OCI-LY7 (cell line): ENCODE measurements around the gene EIF4G3. TPM values are rescaled to one million over a fixed set of nuclear protein-coding genes. Genes with fewer than 3 reads are reported as not detected.
"Not testable (repeated sequence)": the region's sequence is repeated elsewhere in the genome, so short reads cannot be mapped to it uniquely, and the experiment has no call there.

Experiments
- BruUV-seq: library from RNA; stranded (reverse); fragments of 400-500 nt; replicated peaks from 2 replicates; lab custom pipeline; 2021; lab: Mats Ljungman, UMichigan
- CTCF ChIA-PET: fragments of 300-600 bp; sonication (Branson Sonifier 250); formaldehyde crosslinking; loops from one replicate; lab custom pipeline; 2022; ENCODE audit warnings: antibody characterized with exemption; ENCODE audit not compliant: unreplicated experiment; lab: Charles Lee
- POLR2A ChIA-PET: fragments of 300-600 bp; sonication (Branson Sonifier 250); formaldehyde crosslinking; loops from one replicate; lab custom pipeline; 2022; ENCODE audit warnings: antibody characterized with exemption; lab: Charles Lee
- DNase-seq: peaks from one replicate; pipeline ENCODE4 v3.0.0-alpha.2; 2015; ENCODE audit warnings: low spot score
- H2AFZ ChIP-seq: fragments of 200-600 bp; sonication (generic), shearing (Covaris generic); 2 replicates; pipeline ENCODE4 v1.6.1; 2014; ENCODE audit warnings: mild to moderate bottlenecking, antibody characterized with exemption, low read length, moderate library complexity
- H3K27ac ChIP-seq: fragments of 200-600 bp; sonication (generic); 2 replicates; pipeline ENCODE4 v1.5.1; 2014; ENCODE audit warnings: mixed run types, low read depth, mild to moderate bottlenecking, moderate library complexity, low read length, inconsistent platforms; ENCODE audit not compliant: poor library complexity, severe bottlenecking
- H3K36me3 ChIP-seq: fragments of 200-600 bp; sonication (generic); 2 replicates; pipeline ENCODE4 v1.6.1; 2014; ENCODE audit warnings: mild to moderate bottlenecking, antibody characterized with exemption, low read length, moderate library complexity, mixed read lengths; ENCODE audit not compliant: insufficient read depth
- H3K4me1 ChIP-seq: fragments of 200-600 bp; sonication (generic); 2 replicates; pipeline ENCODE4 v1.5.1; 2014; ENCODE audit warnings: mild to moderate bottlenecking, low read length; ENCODE audit not compliant: insufficient read depth, poor library complexity, severe bottlenecking
- H3K4me2 ChIP-seq: fragments of 200-600 bp; sonication (generic); 2 replicates; pipeline ENCODE4 v1.6.1; 2014; ENCODE audit warnings: mild to moderate bottlenecking, low read length
- H3K4me3 ChIP-seq: fragments of 200-600 bp; sonication (generic); 2 replicates; pipeline ENCODE4 v1.5.1; 2014; ENCODE audit warnings: mild to moderate bottlenecking, low read depth, low read length; ENCODE audit not compliant: poor library complexity, severe bottlenecking
- H3K79me2 ChIP-seq: fragments of 200-600 bp; sonication (generic); 2 replicates; pipeline ENCODE4 v1.6.1; 2016; ENCODE audit warnings: low read depth, mild to moderate bottlenecking, low read length, moderate library complexity, mixed read lengths; ENCODE audit not compliant: insufficient read depth
- H3K9me2 ChIP-seq: fragments of 200-600 bp; sonication (generic); 2 replicates; pipeline ENCODE4 v1.6.1; 2016; ENCODE audit warnings: mild to moderate bottlenecking, low read length, mixed read lengths; ENCODE audit not compliant: insufficient read depth
- H3K9me3 ChIP-seq: fragments of 200-600 bp; sonication (generic); 2 replicates; pipeline ENCODE4 v1.6.1; 2014; ENCODE audit warnings: mild to moderate bottlenecking, mixed run types, low read length, mixed read lengths
- H4K20me1 ChIP-seq: fragments of 200-600 bp; sonication (generic); 2 replicates; pipeline ENCODE4 v1.6.1; 2014; ENCODE audit warnings: mild to moderate bottlenecking, antibody characterized with exemption, low read length, moderate library complexity, mixed read lengths; ENCODE audit not compliant: insufficient read depth
- EZH2phosphoT487 ChIP-seq: fragments of 200-600 bp; sonication (generic); IDR thresholded peaks from 2 replicates; pipeline ENCODE4 v1.6.1; 2018; ENCODE audit warnings: low read depth, borderline replicate concordance, mild to moderate bottlenecking, mixed run types, antibody characterized with exemption, low read length, moderate library complexity, mixed read lengths
- intact Hi-C: fragments of 100-400 bp; cut with micrococcal nuclease; formaldehyde crosslinking; loops from one replicate; pipeline ENCODE4 v1.10.0; 2022; ENCODE audit not compliant: unreplicated experiment
- total RNA-seq, 2 experiments: library from RNA; depleted of rRNA in 1 of 2; stranded (reverse); fragments of >200 nt in 1 of 2; shearing (Covaris generic) in 1 of 2; gene quantifications; 2 replicates each; pipeline ENCODE4 v1.2.3, GENCODE V29; 2014 to 2022
- TF ChIP-seq, protein P1 (sequence below): fragments of 200-600 bp; sonication (generic); conservative IDR thresholded peaks from 2 replicates; pipeline ENCODE4 v1.5.1; 2014; ENCODE audit warnings: mild to moderate bottlenecking, antibody characterized with exemption, low read length, moderate library complexity, mixed read lengths

EIF4G3 gene
- total RNA-seq, 2 experiments from 2014 or later = 28.5 to 62.1 TPM

DNA sequence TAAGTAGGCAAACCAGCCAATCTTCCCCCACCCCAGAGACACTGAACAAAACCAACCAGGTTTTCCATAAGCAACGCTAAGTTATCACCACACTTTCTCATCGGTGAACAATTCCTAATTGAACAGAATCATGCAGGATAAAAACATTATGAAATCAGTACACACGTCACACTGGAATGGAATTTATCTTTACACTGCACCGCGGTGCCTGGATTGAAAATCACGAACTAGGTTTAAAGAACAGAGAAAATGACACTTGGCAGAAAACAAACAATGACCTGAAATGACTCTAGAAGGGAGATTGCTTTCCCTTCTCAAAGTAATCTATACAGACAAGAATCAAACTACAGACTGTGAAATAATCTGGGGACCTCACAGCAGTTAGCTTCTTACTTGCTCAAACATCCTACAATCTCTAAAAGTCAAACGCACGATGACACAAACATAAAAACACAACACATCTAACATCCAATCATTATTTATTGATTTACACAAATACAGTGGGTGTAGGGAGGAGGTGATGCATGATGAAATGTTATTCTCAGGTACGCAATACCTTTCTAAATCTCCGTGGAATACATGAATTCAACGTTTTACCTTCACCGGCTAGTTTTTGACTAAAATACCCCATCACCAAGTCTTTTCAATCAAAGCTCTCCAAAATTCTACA is 1.9 kb downstream of the EIF4G3 start:
- H3K9me2 ChIP-seq = no peaks in the 10 kb centered on the region
- H4K20me1 ChIP-seq = peaks cover 24% of the 10 kb centered on the region
- no peak overlapping the region for H2AFZ ChIP-seq
- TF ChIP-seq, protein P1, sequence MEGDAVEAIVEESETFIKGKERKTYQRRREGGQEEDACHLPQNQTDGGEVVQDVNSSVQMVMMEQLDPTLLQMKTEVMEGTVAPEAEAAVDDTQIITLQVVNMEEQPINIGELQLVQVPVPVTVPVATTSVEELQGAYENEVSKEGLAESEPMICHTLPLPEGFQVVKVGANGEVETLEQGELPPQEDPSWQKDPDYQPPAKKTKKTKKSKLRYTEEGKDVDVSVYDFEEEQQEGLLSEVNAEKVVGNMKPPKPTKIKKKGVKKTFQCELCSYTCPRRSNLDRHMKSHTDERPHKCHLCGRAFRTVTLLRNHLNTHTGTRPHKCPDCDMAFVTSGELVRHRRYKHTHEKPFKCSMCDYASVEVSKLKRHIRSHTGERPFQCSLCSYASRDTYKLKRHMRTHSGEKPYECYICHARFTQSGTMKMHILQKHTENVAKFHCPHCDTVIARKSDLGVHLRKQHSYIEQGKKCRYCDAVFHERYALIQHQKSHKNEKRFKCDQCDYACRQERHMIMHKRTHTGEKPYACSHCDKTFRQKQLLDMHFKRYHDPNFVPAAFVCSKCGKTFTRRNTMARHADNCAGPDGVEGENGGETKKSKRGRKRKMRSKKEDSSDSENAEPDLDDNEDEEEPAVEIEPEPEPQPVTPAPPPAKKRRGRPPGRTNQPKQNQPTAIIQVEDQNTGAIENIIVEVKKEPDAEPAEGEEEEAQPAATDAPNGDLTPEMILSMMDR = no peak
- TF ChIP-seq EZH2phosphoT487 = no peak
- BruUV-seq = no TSS peak
- POLR2A ChIA-PET = interaction anchor here (0.7 to 0.9 kb wide), 2 partner anchors 9 to 1079 kb away, joined by 3 read pairs; no protein-coding TSS in a partner anchor
- CTCF ChIA-PET = no interaction called here
- peak overlapping the region; percentile 98 for H3K4me3 ChIP-seq
- H3K4me2 ChIP-seq = peak overlapping the region; percentile 89
- H3K79me2 ChIP-seq = peaks cover 49% of the 10 kb centered on the region
- peaks cover 18% of the 10 kb centered on the region for H3K4me1 ChIP-seq
- no peak for DNase-seq
- no peak overlapping the region for H3K27ac ChIP-seq
- intact Hi-C loops = no loop called here
- no peaks in the 10 kb centered on the region for H3K9me3 ChIP-seq
- H3K36me3 ChIP-seq = peaks cover 24% of the 10 kb centered on the region

GRCh38 chr1:21174230-21174629 is 2.5 kb downstream of the EIF4G3 start:
- TF ChIP-seq EZH2phosphoT487 = no peak
- TF ChIP-seq, protein P1 = no peak

GRCh38 chr1:21173096-21173495 is 3.6 kb downstream of the EIF4G3 start:
- Histone ChIP-seq H3K79me2 (peaks cover 57% of the 10 kb centered on the region), H3K4me1 (peaks cover 18% of the 10 kb centered on the region), H3K36me3 (peaks cover 37% of the 10 kb centered on the region), H4K20me1 (peaks cover 24% of the 10 kb centered on the region)
- intact Hi-C loops, H3K9me3 ChIP-seq, CTCF ChIA-PET, DNase-seq, H3K4me2 ChIP-seq, POLR2A ChIA-PET, BruUV-seq, H3K9me2 ChIP-seq, H3K4me3 ChIP-seq, H3K27ac ChIP-seq, H2AFZ ChIP-seq: not testable (repeated sequence)

More at GRCh38 chr1:21174230-21174629, 2.5 kb downstream of the EIF4G3 start:
- H3K4me2 ChIP-seq = peak overlapping the region; percentile 89
- H3K79me2 ChIP-seq = peaks cover 53% of the 10 kb centered on the region
- H3K36me3 ChIP-seq = peaks cover 28% of the 10 kb centered on the region
- ChIA-PET POLR2A (interaction anchor here (1.0 kb wide), 1 partner anchor 10 kb away, joined by 3 read pairs; no protein-coding TSS in a partner anchor), CTCF (no interaction called here)
- peaks cover 18% of the 10 kb centered on the region for H3K4me1 ChIP-seq
- peaks cover 24% of the 10 kb centered on the region for H4K20me1 ChIP-seq
- H3K9me3 ChIP-seq = no peaks in the 10 kb centered on the region
- no peak for DNase-seq
- no TSS peak for BruUV-seq
- no peaks in the 10 kb centered on the region for H3K9me2 ChIP-seq
- no peak overlapping the region for H2AFZ ChIP-seq
- no peak overlapping the region for H3K27ac ChIP-seq
- intact Hi-C loops = no loop called here
- peak overlapping the region; percentile 98 for H3K4me3 ChIP-seq

- BruUV-seq, H3K9me2 ChIP-seq, CTCF ChIA-PET, H3K9me3 ChIP-seq, H3K27ac ChIP-seq, H3K4me3 ChIP-seq, H2AFZ ChIP-seq, intact Hi-C loops, DNase-seq, H3K4me2 ChIP-seq: not testable (repeated sequence)
- Histone ChIP-seq H4K20me1 (peaks cover 24% of the 10 kb centered on the region), H3K4me1 (peaks cover 14% of the 10 kb centered on the region), H3K79me2 (peaks cover 55% of the 10 kb centered on the region), H3K36me3 (peaks cover 51% of the 10 kb centered on the region)
- POLR2A ChIA-PET = interaction anchor here (0.6 kb wide), 1 partner anchor 107 kb away, joined by 3 read pairs; no protein-coding TSS in a partner anchor
Observed at GRCh38 chr1:21170837-21171236, 5.9 kb downstream of the EIF4G3 start.
